CD4-positive, alpha-beta T cell treated with Interleukin-15 for 1 hour (primary cell): ENCODE measurements around the gene ZNF780A.
"Not testable (repeated sequence)": the region's sequence is repeated elsewhere in the genome, so short reads cannot be mapped to it uniquely, and the experiment has no call there.

Source experiments
- DNase-seq: peaks from one replicate; pipeline ENCODE4 v3.0.0-alpha.2; 2020

The ZNF780A gene

DNA sequence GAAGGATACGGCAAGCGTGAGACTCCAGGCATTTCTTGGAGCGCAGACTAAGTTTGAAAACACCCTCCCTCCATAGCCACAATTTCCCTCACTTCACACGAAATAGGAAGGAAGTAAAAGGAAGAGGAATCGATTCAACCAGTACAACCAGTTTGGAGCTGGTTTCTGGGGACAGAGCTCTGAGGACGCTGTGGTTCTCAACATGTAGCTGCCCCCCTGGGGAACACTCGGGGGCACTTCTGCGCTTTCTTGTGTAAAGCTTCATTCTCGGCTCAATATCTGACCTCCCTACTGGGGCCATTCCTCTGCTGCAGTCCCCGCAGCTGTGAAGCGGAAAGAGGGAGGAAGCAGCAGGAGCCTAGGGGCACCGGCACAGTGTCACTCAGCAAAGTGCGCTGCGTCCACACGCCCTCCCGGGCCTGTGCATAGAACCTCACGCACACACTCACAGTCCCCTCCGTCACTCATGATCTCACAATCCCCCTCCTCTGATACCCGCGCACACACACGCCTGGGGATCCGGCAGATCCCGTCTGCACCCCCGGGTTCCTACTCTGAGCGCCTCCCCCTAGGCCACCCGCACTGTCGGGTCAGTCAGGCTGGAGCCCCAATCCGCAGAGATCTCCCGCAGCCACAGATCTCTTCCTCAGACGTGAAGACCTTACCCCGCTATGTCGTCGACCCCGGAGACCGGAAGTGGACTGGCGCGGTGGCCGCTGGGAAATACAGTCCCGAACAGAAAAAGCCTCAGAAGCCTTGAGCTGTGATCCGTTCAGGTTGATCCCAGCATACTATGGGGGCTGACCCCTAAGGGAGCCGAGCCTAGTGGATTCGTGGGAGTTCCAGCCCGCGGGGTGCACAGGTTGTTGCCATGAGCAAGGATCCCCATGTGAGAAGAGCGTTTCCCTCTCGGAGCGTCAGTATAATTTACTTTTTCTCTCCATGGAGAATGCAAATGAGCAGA lies at the start of gene ZNF780A:
Gene ZNF780A, minus strand, starts transcription at position 703 of the 964 bp plus-strand sequence. CDS start 6,190 bp downstream, outside the sequence.
- DNase-seq, result peak; percentile 67

- no peak for DNase-seq
Observed at GRCh38 chr19:40139533-40140287, 49.0 kb upstream of the ZNF780A start.

DNA sequence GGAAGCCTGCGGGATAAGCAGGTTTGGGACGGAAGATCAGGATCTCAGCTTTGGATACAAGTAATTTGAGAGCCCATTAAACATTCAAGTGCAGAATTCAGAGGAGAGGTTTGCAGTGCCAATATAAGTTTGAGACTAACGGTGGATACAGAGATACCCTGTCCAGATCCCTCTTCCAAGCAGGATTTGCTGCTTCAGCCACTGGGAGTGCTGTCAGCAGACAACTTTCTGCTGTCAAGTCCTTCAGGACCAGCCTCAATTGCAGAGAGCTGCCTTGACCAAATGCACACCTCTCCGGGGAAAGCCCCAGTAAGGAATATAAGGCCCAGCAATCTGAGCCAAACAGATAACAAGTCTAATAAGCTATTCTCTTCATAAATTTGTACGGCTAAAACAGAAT lies 46.1 kb upstream of the ZNF780A start:
- DNase-seq, result no peak

GRCh38 chr19:40134866-40135265 lies 44.1 kb upstream of the ZNF780A start:
- DNase-seq, result no peak

DNA sequence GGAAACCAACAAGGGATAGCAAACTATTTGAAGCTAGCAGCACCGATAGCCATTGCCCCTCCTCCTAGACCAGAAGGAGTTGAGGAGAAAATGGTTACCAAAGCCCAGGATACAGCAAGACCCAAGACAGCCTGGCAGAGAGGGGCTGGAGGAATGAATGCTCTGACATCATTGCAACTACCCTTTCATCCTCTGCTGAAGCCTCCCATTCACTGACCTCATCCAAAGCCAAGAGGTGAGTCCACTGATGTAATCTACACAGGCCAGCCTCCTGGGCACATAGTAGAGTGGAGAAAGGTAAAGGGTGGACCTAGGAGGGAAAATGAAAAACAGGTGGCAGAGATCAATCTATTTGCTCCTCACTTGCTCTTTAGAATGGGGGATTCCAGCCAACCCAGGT lies 42.7 kb upstream of the ZNF780A start:
- no peak for DNase-seq

- DNase-seq, result no peak
Observed at GRCh38 chr19:40130013-40130412, 39.3 kb upstream of the ZNF780A start.

- DNase-seq, result no peak
Observed at GRCh38 chr19:40129425-40129824, 38.7 kb upstream of the ZNF780A start.

DNA sequence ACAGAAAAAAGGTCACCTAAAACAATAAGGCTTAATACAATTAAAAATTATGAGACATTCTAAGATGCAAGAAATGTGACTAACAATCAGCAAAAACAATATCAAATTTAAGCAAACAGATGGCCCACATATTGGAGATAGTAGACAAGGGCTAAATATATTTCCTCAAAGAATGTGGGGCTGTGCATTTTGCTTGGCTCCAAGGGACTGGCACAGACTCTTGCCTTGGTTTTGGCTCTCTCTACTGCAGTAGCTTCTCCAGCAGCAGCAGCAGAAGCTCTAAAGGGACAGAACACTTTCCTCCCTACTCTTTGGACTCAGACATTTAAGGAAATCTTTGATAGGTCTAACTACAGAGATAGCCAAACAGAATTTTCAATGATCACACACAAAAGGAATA lies 38.2 kb upstream of the ZNF780A start:
- DNase-seq, result no peak

GRCh38 chr19:40119380-40119779 lies 28.6 kb upstream of the ZNF780A start:
- DNase-seq, result no peak

DNA sequence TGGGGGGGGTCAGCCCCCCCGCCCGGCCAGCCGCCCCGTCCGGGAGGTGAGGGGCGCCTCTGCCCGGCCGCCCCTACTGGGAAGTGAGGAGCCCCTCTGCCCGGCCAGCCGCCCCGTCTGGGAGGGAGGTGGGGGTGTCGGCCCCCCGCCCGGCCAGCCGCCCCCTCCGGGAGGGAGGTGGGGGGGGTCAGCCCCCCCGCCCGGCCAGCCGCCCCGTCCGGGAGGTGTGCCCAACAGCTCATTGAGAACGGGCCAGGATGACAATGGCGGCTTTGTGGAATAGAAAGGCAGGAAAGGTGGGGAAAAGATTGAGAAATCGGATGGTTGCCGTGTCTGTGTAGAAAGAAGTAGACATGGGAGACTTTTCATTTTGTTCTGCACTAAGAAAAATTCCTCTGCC lies 27.9 kb upstream of the ZNF780A start:
- DNase-seq, result not testable (repeated sequence)

GRCh38 chr19:40116075-40116474 lies 25.3 kb upstream of the ZNF780A start:
- DNase-seq, result no peak

- DNase-seq, result not testable (repeated sequence)
Observed at GRCh38 chr19:40114119-40114518, 23.4 kb upstream of the ZNF780A start.

DNA sequence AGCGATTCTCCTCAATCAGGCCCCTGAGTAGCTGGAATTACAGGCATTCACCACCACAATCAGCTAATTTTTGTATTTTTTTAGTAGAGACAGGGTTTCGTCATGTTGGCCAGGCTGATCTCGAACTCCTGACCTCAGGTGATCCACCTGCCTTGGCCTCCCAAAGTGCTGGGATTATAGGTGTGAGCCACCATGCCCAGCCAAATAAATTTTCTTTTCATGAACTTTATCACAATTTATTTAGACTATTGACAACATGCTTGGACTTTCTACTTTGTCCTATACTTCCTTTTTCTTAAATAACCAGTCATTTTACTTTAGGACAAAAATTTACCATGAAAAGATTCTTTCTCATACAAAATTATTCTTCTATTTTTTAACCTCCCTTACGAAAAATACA lies 21.5 kb upstream of the ZNF780A start:
- not testable (repeated sequence) for DNase-seq

- no peak for DNase-seq
Observed at GRCh38 chr19:40110570-40110969, 19.8 kb upstream of the ZNF780A start.

DNA sequence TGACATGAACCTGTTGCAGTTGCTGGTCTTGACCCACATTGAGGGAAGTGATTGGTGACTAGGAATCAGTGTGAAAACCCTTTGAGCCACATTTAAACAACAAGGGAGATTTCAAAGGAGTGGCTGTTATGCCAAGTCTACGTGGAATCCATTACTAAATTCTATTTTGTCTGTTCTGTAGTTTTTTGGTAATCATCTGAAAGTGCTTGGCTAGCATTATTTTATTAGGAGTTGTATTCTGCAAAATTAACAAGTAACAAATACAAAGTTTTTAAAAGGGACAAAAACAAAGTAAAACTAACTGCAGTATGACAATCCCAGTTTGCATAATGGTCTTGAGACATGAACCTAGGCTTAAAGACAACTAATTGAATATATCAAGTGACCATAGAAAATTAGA lies 14.0 kb upstream of the ZNF780A start:
- DNase-seq, result no peak

GRCh38 chr19:40103600-40103999 lies 12.9 kb upstream of the ZNF780A start:
- DNase-seq, result no peak

GRCh38 chr19:40101813-40102212 lies 11.1 kb upstream of the ZNF780A start:
- no peak for DNase-seq

GRCh38 chr19:40093416-40093815 lies 2.7 kb upstream of the ZNF780A start:
- no peak for DNase-seq

- no peak for DNase-seq
Observed at GRCh38 chr19:40091205-40092129, 724 bp upstream of the ZNF780A start.

- no peak for DNase-seq
Observed at GRCh38 chr19:40089462-40089861, 1.3 kb downstream of the ZNF780A start.

DNA sequence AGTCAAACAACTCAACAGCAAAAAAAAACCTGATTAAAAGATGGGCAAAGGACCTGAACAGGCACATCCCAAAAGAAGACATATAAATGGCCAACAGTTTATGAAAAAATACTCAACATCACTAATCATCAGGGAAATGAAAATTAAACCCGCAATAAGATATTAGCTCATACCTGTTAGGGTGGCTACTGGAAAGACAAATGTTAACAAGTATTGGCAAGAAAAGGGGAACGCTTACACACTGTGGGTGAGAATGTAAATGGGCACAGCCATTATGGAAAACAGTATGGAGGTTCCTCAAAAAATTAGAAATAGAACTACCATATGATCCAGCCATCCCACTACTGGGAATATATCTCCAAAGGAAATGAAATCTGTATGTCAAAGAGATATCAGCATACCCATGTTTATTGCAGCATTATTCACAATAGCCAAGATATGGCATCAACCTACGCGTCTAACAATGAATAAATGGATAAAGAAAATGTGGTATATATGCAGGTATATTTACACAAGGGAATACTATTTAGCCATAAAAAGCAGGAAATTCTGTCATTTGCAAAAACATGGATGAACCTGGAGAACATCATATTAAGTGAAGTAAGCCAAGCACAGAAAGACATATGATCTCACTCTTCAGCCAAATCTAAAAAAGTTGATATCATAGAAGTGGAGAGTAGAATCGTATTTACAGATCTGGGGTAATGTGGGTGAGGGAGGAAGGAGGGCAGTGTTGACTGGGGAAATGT lies 2.3 kb downstream of the ZNF780A start:
- no peak for DNase-seq

DNA sequence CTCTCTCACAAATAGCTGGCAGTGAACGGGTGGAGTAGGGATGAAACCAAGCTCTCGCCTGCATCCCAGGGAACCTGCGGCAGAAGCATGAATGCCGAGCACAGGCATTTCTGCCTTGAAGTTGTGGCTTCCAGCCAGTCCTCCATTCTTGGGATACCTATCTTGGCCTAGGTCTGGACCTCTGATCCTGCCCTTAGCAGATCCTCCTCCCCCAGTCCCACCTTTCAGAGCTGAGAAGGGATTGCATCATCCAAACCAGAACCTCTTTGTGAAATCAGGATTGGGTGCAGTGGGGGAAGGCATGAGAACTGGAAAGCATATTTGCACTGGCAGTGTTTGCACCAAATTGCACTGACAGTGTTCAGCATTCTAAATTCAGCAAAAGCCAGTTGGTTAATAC lies 5.8 kb downstream of the ZNF780A start:
- DNase-seq, result no peak
